ENCODE measurements around the gene GABRG3. TPM values are rescaled to one million over a fixed set of nuclear protein-coding genes. Genes with fewer than 3 reads are reported as not detected.

Gene GABRG3
- total RNA-seq, 4 donors from 2014 or later = 0.67 to 3.0 TPM; not detected in 2

DNA sequence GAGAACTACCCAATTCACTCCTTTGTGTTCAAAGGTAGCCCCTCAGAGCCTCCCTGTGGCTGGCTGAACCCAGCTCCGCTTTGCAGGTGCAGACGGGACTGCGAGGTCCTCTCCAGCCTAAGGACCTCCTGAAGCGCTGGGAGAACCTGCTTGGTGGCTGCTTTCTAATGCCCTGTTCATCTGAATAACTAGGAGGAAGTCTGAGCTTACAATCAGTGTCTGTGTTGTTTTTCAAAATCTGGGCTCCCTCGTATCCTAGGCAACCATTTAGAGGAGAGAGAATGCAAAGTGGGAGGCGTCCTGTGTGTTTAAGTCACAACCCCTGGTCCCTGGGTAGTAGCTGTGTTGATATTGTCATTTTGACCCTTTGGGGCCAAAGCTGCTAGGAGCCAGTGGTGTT lies 99.9 kb downstream of the GABRG3 start:
- Histone ChIP-seq H3K36me3 (no peaks in the 10 kb centered on the region), H3K27ac (no peak overlapping the region), H3K4me1 (no peaks in the 10 kb centered on the region), H3K4me3 (replicated peaks in 1 of 3) (no peak overlapping the region), H3K27me3 (no peaks in the 10 kb centered on the region), H3K9me3 (no peaks in the 10 kb centered on the region)
- TF ChIP-seq POLR2A (IDR thresholded peaks at IDR 0.05) = no peak
- TF ChIP-seq, protein P1, sequence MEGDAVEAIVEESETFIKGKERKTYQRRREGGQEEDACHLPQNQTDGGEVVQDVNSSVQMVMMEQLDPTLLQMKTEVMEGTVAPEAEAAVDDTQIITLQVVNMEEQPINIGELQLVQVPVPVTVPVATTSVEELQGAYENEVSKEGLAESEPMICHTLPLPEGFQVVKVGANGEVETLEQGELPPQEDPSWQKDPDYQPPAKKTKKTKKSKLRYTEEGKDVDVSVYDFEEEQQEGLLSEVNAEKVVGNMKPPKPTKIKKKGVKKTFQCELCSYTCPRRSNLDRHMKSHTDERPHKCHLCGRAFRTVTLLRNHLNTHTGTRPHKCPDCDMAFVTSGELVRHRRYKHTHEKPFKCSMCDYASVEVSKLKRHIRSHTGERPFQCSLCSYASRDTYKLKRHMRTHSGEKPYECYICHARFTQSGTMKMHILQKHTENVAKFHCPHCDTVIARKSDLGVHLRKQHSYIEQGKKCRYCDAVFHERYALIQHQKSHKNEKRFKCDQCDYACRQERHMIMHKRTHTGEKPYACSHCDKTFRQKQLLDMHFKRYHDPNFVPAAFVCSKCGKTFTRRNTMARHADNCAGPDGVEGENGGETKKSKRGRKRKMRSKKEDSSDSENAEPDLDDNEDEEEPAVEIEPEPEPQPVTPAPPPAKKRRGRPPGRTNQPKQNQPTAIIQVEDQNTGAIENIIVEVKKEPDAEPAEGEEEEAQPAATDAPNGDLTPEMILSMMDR (IDR thresholded peaks at IDR 0.05) = no peak
- WGBS, 2 donors = 56 to 63% methylated on average over 6 of the region's 6 CpGs
- no peak for DNase-seq
- intact Hi-C loops (cut with DNase I) = no loop called here

DNA sequence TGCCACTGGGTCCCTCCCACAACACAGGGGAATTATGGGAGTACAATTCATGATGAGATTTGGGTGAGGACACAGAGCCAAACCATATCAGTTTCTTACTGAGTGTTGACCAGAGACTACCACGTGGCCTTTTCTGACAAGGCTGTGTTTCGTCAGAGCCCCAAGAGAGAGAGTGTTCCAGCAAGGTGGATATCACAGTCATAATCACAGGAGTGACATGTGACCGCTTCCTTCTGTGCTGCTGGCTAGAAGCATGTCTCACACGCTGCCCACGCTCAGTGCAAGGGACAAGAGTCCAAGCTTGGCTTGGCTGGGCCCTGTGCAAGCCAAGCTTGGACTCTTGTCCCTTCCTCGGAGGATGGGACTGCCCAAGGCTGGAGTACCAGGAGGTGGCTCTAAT lies 103.2 kb downstream of the GABRG3 start:
- intact Hi-C loops (cut with DNase I) = no loop called here
- 88 to 93% methylated on average over 6 of the region's 6 CpGs for WGBS, 2 donors
- Histone ChIP-seq H3K4me1 (no peaks in the 10 kb centered on the region), H3K27me3 (no peaks in the 10 kb centered on the region), H3K36me3 (no peaks in the 10 kb centered on the region), H3K9me3 (no peaks in the 10 kb centered on the region), H3K4me3 (replicated peaks in 1 of 3) (no peak overlapping the region), H3K27ac (no peak overlapping the region)
- DNase-seq = no peak
- TF ChIP-seq POLR2A (IDR thresholded peaks at IDR 0.05) = no peak
- TF ChIP-seq, protein P1 (IDR thresholded peaks at IDR 0.05) = no peak

DNA sequence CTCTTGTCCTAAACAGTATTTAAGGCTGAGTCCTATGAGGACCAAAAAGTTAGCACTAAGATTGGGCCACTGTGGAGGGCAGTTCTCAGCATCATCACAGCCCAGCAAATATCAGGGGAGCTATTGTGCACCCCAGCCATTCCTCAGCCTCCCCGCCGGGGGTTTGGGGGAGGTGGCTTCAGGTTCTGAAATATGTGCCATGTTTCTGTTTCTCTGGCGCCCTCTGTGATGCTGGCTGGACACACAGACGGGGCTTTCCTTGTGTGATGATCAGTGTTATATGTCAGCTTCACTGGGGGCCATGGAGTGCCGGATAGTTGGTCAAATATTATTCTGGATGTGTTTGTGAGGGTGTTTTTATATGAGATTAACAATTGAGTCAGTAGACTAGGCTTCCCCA lies 106.8 kb downstream of the GABRG3 start:
- intact Hi-C loops (cut with DNase I) = no loop called here

DNA sequence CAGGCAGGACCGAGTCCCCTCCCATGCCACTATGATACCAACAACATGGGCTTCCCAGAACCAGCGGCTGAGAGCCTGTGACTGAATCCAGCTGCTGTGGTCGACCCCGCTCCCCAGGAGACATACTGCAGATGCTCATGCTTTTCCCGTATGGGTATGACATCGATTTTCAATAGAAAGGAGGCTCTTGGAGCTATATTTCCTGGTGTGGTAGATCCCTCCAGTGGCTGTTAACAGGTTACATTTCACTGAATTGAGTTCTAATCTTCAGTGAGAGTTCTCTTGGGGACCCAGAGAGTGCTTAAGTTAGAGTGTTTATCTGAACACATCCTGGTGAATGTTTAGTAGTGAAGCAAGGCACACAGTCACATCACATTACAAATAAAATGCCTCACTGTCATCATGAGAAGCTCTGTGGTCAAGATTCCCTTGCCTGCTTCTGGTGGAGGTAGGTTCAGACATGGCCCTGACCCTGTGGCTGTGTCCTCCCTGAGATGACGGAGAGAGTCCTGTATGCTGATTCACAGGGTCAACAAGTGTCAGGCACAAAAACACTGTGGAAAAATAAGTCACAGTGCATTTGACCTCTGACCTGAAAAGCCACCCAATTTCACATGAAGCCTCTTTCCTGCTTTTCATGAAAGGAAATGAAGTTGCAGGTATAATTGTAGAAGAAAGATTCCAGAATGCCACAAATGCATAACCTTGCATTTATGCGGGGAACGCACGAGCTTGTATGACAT lies 110.9 kb downstream of the GABRG3 start:
- Histone ChIP-seq H3K27ac (no peak overlapping the region), H3K4me1 (no peaks in the 10 kb centered on the region), H3K4me3 (replicated peaks in 1 of 3) (no peak overlapping the region), H3K36me3 (no peaks in the 10 kb centered on the region), H3K27me3 (no peaks in the 10 kb centered on the region), H3K9me3 (no peaks in the 10 kb centered on the region)
- TF ChIP-seq, protein P1 (IDR thresholded peaks at IDR 0.05) = no peak
- no peak for TF ChIP-seq POLR2A (IDR thresholded peaks at IDR 0.05)
- no peak for DNase-seq
- 80 to 83% methylated on average over 10 of the region's 10 CpGs for WGBS, 2 donors
- intact Hi-C loops (cut with DNase I) = no loop called here

More for the DNA sequence above, 106.8 kb downstream of the GABRG3 start:
- 72% methylated on average over 5 of the region's 5 CpGs for WGBS, 2 donors
- Histone ChIP-seq H3K27ac (no peak overlapping the region), H3K36me3 (no peaks in the 10 kb centered on the region), H3K4me1 (no peaks in the 10 kb centered on the region), H3K4me3 (replicated peaks in 1 of 3) (no peak overlapping the region), H3K9me3 (no peaks in the 10 kb centered on the region), H3K27me3 (no peaks in the 10 kb centered on the region)
- TF ChIP-seq, protein P1 (IDR thresholded peaks at IDR 0.05) = no peak
- no peak for TF ChIP-seq POLR2A (IDR thresholded peaks at IDR 0.05)
- no peak for DNase-seq

DNA sequence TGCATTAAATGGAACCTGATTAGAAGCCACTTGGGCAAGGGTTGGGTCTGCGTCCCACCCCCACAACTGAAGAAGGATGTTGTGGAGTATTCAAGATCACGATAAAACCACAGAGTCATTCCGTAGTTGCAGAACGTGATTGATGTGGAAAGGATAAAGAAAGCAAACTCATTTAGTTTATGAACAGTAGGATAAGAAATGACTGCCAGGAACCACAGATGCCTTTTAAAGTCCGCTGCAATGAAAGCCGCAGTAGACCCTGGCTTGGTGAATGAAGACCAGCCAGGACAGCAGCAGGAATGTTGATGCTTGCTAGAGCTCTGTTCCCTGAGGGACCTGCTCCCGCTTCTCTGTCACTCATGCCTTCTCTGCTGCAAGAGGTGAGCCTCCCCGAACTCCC lies 111.5 kb downstream of the GABRG3 start:
- intact Hi-C loops (cut with DNase I) = no loop called here
- Histone ChIP-seq H3K9me3 (no peaks in the 10 kb centered on the region), H3K36me3 (no peaks in the 10 kb centered on the region), H3K4me3 (replicated peaks in 1 of 3) (no peak overlapping the region), H3K27me3 (no peaks in the 10 kb centered on the region), H3K4me1 (no peaks in the 10 kb centered on the region), H3K27ac (no peak overlapping the region)
- DNase-seq = no peak
- no peak for TF ChIP-seq POLR2A (IDR thresholded peaks at IDR 0.05)
- TF ChIP-seq, protein P1 (IDR thresholded peaks at IDR 0.05) = no peak
- 71 to 87% methylated on average over 8 of the region's 8 CpGs for WGBS, 2 donors
